H9 (cell line): ENCODE measurements around the gene TMEM61. TPM values are rescaled to one million over a fixed set of nuclear protein-coding genes. Genes with fewer than 3 reads are reported as not detected.

ENCODE experiments used
- DNase-seq: peaks from one replicate; pipeline ENCODE4 v3.0.0-alpha.2; 2017
- H2AFZ ChIP-seq: one replicate; pipeline ENCODE4 v1.6.1; 2013; ENCODE audit warnings: mild to moderate bottlenecking, low read length, control low read depth, moderate library complexity
- H2AK5ac ChIP-seq: 2 replicates; pipeline ENCODE4 v1.6.1; 2013; ENCODE audit warnings: low read length, control low read depth, mixed read lengths; ENCODE audit not compliant: insufficient read length
- H2BK120ac ChIP-seq: one replicate; pipeline ENCODE4 v1.6.1; 2013; ENCODE audit warnings: low read depth, mild to moderate bottlenecking, low read length, control low read depth, inconsistent platforms; ENCODE audit not compliant: poor library complexity, severe bottlenecking
- H2BK12ac ChIP-seq: 2 replicates; pipeline ENCODE4 v1.6.1; 2013; ENCODE audit warnings: low read length, control low read depth, mixed read lengths, low read depth; ENCODE audit not compliant: insufficient read length
- H2BK15ac ChIP-seq: 2 replicates; pipeline ENCODE4 v1.6.1; 2013; ENCODE audit warnings: low read depth, low read length, control low read depth
- H2BK20ac ChIP-seq: one replicate; pipeline ENCODE4 v1.6.1; 2013; ENCODE audit warnings: low read depth, mild to moderate bottlenecking, low read length, control low read depth, inconsistent platforms; ENCODE audit not compliant: poor library complexity, severe bottlenecking
- H2BK5ac ChIP-seq: 2 replicates; pipeline ENCODE4 v1.6.1; 2013; ENCODE audit warnings: low read length, control low read depth, mixed read lengths; ENCODE audit not compliant: insufficient read length
- H3K14ac ChIP-seq: 2 replicates; pipeline ENCODE4 v1.6.1; 2013; ENCODE audit warnings: low read length, control low read depth; ENCODE audit not compliant: insufficient read depth
- H3K18ac ChIP-seq: 2 replicates; pipeline ENCODE4 v1.6.1; 2013; ENCODE audit warnings: low read depth, mild to moderate bottlenecking, mixed read lengths, low read length, control low read depth; ENCODE audit not compliant: insufficient read length
- H3K23ac ChIP-seq: 2 replicates; pipeline ENCODE4 v1.6.1; 2013; ENCODE audit warnings: low read length, control low read depth, mixed read lengths, low read depth; ENCODE audit not compliant: insufficient read length
- H3K23me2 ChIP-seq: 2 replicates; pipeline ENCODE4 v1.6.1; 2013; ENCODE audit warnings: low read depth, mild to moderate bottlenecking, mixed read lengths, low read length, control low read depth; ENCODE audit not compliant: insufficient read length, poor library complexity, severe bottlenecking
- H3K27ac ChIP-seq: 2 replicates; pipeline ENCODE4 v1.5.1; 2013; ENCODE audit warnings: low read length, control low read depth, mixed read lengths, low read depth; ENCODE audit not compliant: insufficient read length
- H3K27me3 ChIP-seq: 2 replicates; pipeline ENCODE4 v1.6.1; 2013; ENCODE audit warnings: low read length, control low read depth, inconsistent platforms; ENCODE audit not compliant: insufficient read depth
- H3K4ac ChIP-seq: 2 replicates; pipeline ENCODE4 v1.6.1; 2013; ENCODE audit warnings: low read depth, mild to moderate bottlenecking, control low read depth, inconsistent platforms, low read length, moderate library complexity
- H3K4me1 ChIP-seq: 2 replicates; pipeline ENCODE4 v1.6.1; 2013; ENCODE audit warnings: low read length, control low read depth, inconsistent platforms; ENCODE audit not compliant: insufficient read depth
- H3K4me2 ChIP-seq: 2 replicates; pipeline ENCODE4 v1.6.1; 2013; ENCODE audit warnings: low read length, control low read depth, mixed read lengths; ENCODE audit not compliant: insufficient read length, insufficient read depth
- H3K56ac ChIP-seq: 2 replicates; pipeline ENCODE4 v1.6.1; 2013; ENCODE audit warnings: low read depth, mild to moderate bottlenecking, mixed read lengths, low read length, control low read depth; ENCODE audit not compliant: insufficient read length
- H3K79me1 ChIP-seq: 2 replicates; pipeline ENCODE4 v1.6.1; 2013; ENCODE audit warnings: low read depth, mild to moderate bottlenecking, moderate library complexity, low read length, control low read depth, inconsistent platforms; ENCODE audit not compliant: insufficient read depth, poor library complexity, severe bottlenecking
- H3K79me2 ChIP-seq: 2 replicates; pipeline ENCODE4 v1.6.1; 2013; ENCODE audit warnings: low read length, control low read depth, inconsistent platforms; ENCODE audit not compliant: insufficient read depth
- H3K9ac ChIP-seq: 2 replicates; pipeline ENCODE4 v1.6.1; 2013; ENCODE audit warnings: low read length, control low read depth, mixed read lengths; ENCODE audit not compliant: insufficient read length; ENCODE audit errors: extremely low read depth
- H3K9me3 ChIP-seq: one replicate; pipeline ENCODE4 v1.6.1; 2013; ENCODE audit warnings: low read depth, low read length, inconsistent platforms; ENCODE audit not compliant: control insufficient read depth
- H3T11ph ChIP-seq: one replicate; pipeline ENCODE4 v1.6.1; 2013; ENCODE audit warnings: mild to moderate bottlenecking, low read length, control low read depth, inconsistent platforms
- H4K20me1 ChIP-seq: one replicate; pipeline ENCODE4 v1.6.1; 2013; ENCODE audit not compliant: control insufficient read depth, insufficient read length, insufficient read depth
- H4K5ac ChIP-seq: 2 replicates; pipeline ENCODE4 v1.6.1; 2013; ENCODE audit warnings: low read depth, mild to moderate bottlenecking, mixed read lengths, low read length, control low read depth; ENCODE audit not compliant: insufficient read length
- H4K8ac ChIP-seq: replicated peaks from 2 replicates; pipeline ENCODE4 v1.6.1; 2013; ENCODE audit warnings: low read length, control low read depth, mixed read lengths, low read depth; ENCODE audit not compliant: insufficient read length
- H4K91ac ChIP-seq: 2 replicates; pipeline ENCODE4 v1.6.1; 2013; ENCODE audit warnings: low read depth, mild to moderate bottlenecking, moderate library complexity, mixed read lengths, low read length, control low read depth; ENCODE audit not compliant: insufficient read length
- H3K27ac Mint-ChIP-seq, 3 experiments: 2 replicates in 2 of 3; 3 replicates in 1 of 3; pipeline ENCODE4 v1.8.0; 2020 to 2021; ENCODE audit warnings: mixed read lengths in 3 of 3, mild to moderate bottlenecking in 1 of 3, moderate library complexity in 1 of 3
- H3K27me3 Mint-ChIP-seq: 2 replicates; pipeline ENCODE4 v1.8.0; 2021; ENCODE audit warnings: low read depth, mild to moderate bottlenecking, moderate library complexity, mixed read lengths
- H3K36me3 Mint-ChIP-seq, 3 experiments: 2 replicates in 2 of 3; 3 replicates in 1 of 3; pipeline ENCODE4 v1.8.0; 2020 to 2021; ENCODE audit warnings: low read depth in 3 of 3, mixed read lengths in 3 of 3; ENCODE audit not compliant: insufficient read depth in 1 of 3
- H3K4me1 Mint-ChIP-seq, 2 experiments: 2 replicates each; pipeline ENCODE4 v1.8.0; 2020; ENCODE audit warnings: mixed read lengths in 2 of 2
- H3K4me3 Mint-ChIP-seq, 2 experiments: 2 replicates in 1 of 2; 3 replicates in 1 of 2; pipeline ENCODE4 v1.8.0; 2020 to 2021; ENCODE audit warnings: mild to moderate bottlenecking in 2 of 2, mixed read lengths in 2 of 2, moderate library complexity in 1 of 2
- H3K9me3 Mint-ChIP-seq, 2 experiments: 2 replicates in 1 of 2; 3 replicates in 1 of 2; pipeline ENCODE4 v1.8.0; 2020; ENCODE audit warnings: mild to moderate bottlenecking in 2 of 2, mixed read lengths in 2 of 2, moderate library complexity in 1 of 2
- CTCF ChIP-seq: fragments of 200-600 bp; sonication (generic); conservative IDR thresholded peaks from 3 replicates; pipeline ENCODE4 v1.8.0; 2021; ENCODE audit warnings: antibody characterized with exemption, mild to moderate bottlenecking
- WGBS: extraction: QIAGEN DNeasy Blood & Tissue Kit; methylation state at CpG from one replicate; pipeline ENCODE4 v1.1.7; 2013; ENCODE audit warnings: missing lambda C conversion rate, low lambda C conversion rate, mixed read lengths; ENCODE audit not compliant: insufficient read length; ENCODE audit errors: extremely low coverage; 5-methylcytosine and 5-hydroxymethylcytosine counted together
- total RNA-seq: library from RNA; stranded (reverse); gene quantifications from 2 replicates; pipeline ENCODE4 v1.2.1, GENCODE V29; 2021

Gene TMEM61
- total RNA-seq, 1 experiment from 2014 or later, result 0.61 TPM

GRCh38 chr1:54989473-54989872 is 9.0 kb downstream of the TMEM61 start:
- no peaks in the 10 kb centered on the region for H3K79me2 ChIP-seq
- H3K14ac ChIP-seq, result no peak overlapping the region
- no peak overlapping the region for H3K18ac ChIP-seq
- H3K4me2 ChIP-seq, result no peak overlapping the region
- no peaks in the 10 kb centered on the region for H3K27me3 ChIP-seq
- no peak overlapping the region for H3K56ac ChIP-seq
- H3K9me3 ChIP-seq, result no peaks in the 10 kb centered on the region
- no peak overlapping the region for H3K4me3 Mint-ChIP-seq
- no peaks in the 10 kb centered on the region for H3K36me3 Mint-ChIP-seq
- TF ChIP-seq CTCF, result no peak
- H3K27ac ChIP-seq, result no peak overlapping the region
- H2AFZ ChIP-seq, result no peak overlapping the region
- no peak overlapping the region for H3K23ac ChIP-seq
- no peak overlapping the region for H3K27ac Mint-ChIP-seq
- H4K91ac ChIP-seq, result no peak overlapping the region
- H3K4ac ChIP-seq, result no peak overlapping the region
- no peak overlapping the region for H4K5ac ChIP-seq
- no peaks in the 10 kb centered on the region for H3K9me3 Mint-ChIP-seq
- no peak overlapping the region for H4K8ac ChIP-seq
- H2BK5ac ChIP-seq, result no peak overlapping the region
- no peaks in the 10 kb centered on the region for H3K23me2 ChIP-seq
- H3K4me1 Mint-ChIP-seq, result peaks cover 18 to 19% of the 10 kb centered on the region in 2 experiments
- H3T11ph ChIP-seq, result no peak overlapping the region
- DNase-seq, result no peak
- peaks cover 5% of the 10 kb centered on the region; the same call in 1 of the 2 replicates for H3K4me1 ChIP-seq
- peaks cover under 1% of the 10 kb centered on the region for H3K27me3 Mint-ChIP-seq
- no peak overlapping the region for H2AK5ac ChIP-seq
- H3K79me1 ChIP-seq, result no peaks in the 10 kb centered on the region
- H3K9ac ChIP-seq, result no peak overlapping the region
- WGBS, result no CpG with 5 or more reads among the region's 8 CpGs
- no peak overlapping the region for H2BK15ac ChIP-seq
- H2BK120ac ChIP-seq, result no peak overlapping the region
- H2BK12ac ChIP-seq, result no peak overlapping the region
- no peak overlapping the region for H2BK20ac ChIP-seq
- H4K20me1 ChIP-seq, result no peaks in the 10 kb centered on the region
